HepG2 (cell line): ENCODE results near the gene CPVL. TPM values are rescaled to one million over a fixed set of nuclear protein-coding genes. Genes with fewer than 3 reads are reported as not detected.

Experiments
- JARID2 ChIP-seq: sonication (generic); formaldehyde crosslinking; IDR thresholded peaks from 2 replicates; pipeline ENCODE4 v1.8.1; 2023; ENCODE audit warnings: missing genetic modification reagents, inconsistent platforms; ENCODE audit not compliant: insufficient replicate concordance
- NFRKB ChIP-seq: fragments of 450-650 bp; IDR thresholded peaks from 2 replicates; pipeline ENCODE4 v1.6.1; 2017
- NR2F2 ChIP-seq: IDR thresholded peaks from 2 replicates; pipeline ENCODE4 v1.6.1; 2012; ENCODE audit warnings: low read depth, inconsistent platforms, borderline replicate concordance
- ZNF337 ChIP-seq: sonication (generic); formaldehyde crosslinking; IDR thresholded peaks from 2 replicates; pipeline ENCODE4 v1.5.1; 2020; ENCODE audit warnings: missing genetic modification reagents, low read depth, mild to moderate bottlenecking, borderline replicate concordance
- polyA plus RNA-seq, 8 experiments: library from polyadenylated mRNA; depleted of rRNA in 3 of 8; stranded (reverse) in 7 of 8; unstranded in 1 of 8; fragments of >200 nt; fragmentation: Illumina TruSeq in 4 of 8; extraction: Trizol in 4 of 8; gene quantifications; 2 replicates each; pipeline versions ENCODE4 v1.2.1 to v1.2.3, GENCODE V29; 2011 to 2016; ENCODE audit warnings: low read depth in 4 of 8, missing spikeins in 1 of 8, mixed read lengths in 1 of 8; ENCODE audit not compliant: insufficient read depth in 1 of 8
- total RNA-seq, 5 experiments: library from RNA; depleted of rRNA; stranded (reverse); fragments of >200 nt; fragmentation: Illumina TruSeq; extraction: Trizol; gene quantifications; 2 replicates each; pipeline ENCODE4 v1.2.3, GENCODE V29; 2016; ENCODE audit warnings: low read depth in 1 of 5
- TF ChIP-seq, protein P1 (sequence below): IDR thresholded peaks from 2 replicates; pipeline ENCODE4 v1.6.1; 2016; ENCODE audit warnings: low read depth, missing genetic modification reagents, missing compliant biosample characterization
- TF ChIP-seq, protein P2 (sequence below): sonication (generic); formaldehyde crosslinking; IDR thresholded peaks from 2 replicates; pipeline ENCODE4 v1.5.1; 2020; ENCODE audit warnings: mild to moderate bottlenecking, moderate library complexity, missing genetic modification reagents

Gene CPVL
- total and polyA plus RNA-seq, 2 of the 13 experiments (the other 11 are each of a cell fraction or from before 2014, with no cell fraction given) = 59.2 to 294 TPM

DNA sequence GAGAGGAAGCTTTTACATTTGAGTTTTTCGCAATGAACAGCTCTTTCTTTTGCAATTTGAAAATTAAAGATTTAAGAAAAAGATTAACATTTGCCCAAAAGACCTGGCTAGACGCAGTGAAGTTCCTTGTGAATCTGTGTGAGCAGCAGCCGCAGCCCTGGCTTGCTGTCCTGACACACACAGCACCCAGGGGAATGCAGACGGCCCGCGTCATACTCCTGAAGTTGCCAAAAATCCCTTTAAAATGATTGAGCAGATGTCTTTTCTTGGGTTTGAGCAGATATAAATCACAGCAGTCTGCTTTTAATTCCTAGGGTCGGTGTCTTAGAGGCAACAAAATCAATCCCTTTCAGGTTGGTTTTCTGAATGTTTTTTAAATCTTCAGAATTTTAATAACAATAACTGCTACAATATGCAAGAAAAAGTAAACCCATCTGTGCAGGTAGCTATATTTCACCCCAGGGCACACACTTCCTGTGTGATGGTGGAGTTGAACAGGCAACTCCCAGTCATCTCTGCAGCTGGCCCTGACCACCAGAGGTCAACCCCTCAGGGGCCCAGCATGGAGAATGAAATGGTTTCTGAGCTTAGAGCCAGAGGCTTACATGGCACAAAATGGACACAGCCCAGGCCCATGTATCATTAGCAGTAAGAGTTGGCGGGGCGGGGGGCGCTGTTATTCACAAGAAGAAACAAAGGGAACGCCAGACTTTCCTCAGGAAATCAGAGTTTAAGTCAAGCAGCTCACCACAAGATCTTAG, 156.0 kb downstream of the CPVL start (continued):
- TF ChIP-seq, protein P1, sequence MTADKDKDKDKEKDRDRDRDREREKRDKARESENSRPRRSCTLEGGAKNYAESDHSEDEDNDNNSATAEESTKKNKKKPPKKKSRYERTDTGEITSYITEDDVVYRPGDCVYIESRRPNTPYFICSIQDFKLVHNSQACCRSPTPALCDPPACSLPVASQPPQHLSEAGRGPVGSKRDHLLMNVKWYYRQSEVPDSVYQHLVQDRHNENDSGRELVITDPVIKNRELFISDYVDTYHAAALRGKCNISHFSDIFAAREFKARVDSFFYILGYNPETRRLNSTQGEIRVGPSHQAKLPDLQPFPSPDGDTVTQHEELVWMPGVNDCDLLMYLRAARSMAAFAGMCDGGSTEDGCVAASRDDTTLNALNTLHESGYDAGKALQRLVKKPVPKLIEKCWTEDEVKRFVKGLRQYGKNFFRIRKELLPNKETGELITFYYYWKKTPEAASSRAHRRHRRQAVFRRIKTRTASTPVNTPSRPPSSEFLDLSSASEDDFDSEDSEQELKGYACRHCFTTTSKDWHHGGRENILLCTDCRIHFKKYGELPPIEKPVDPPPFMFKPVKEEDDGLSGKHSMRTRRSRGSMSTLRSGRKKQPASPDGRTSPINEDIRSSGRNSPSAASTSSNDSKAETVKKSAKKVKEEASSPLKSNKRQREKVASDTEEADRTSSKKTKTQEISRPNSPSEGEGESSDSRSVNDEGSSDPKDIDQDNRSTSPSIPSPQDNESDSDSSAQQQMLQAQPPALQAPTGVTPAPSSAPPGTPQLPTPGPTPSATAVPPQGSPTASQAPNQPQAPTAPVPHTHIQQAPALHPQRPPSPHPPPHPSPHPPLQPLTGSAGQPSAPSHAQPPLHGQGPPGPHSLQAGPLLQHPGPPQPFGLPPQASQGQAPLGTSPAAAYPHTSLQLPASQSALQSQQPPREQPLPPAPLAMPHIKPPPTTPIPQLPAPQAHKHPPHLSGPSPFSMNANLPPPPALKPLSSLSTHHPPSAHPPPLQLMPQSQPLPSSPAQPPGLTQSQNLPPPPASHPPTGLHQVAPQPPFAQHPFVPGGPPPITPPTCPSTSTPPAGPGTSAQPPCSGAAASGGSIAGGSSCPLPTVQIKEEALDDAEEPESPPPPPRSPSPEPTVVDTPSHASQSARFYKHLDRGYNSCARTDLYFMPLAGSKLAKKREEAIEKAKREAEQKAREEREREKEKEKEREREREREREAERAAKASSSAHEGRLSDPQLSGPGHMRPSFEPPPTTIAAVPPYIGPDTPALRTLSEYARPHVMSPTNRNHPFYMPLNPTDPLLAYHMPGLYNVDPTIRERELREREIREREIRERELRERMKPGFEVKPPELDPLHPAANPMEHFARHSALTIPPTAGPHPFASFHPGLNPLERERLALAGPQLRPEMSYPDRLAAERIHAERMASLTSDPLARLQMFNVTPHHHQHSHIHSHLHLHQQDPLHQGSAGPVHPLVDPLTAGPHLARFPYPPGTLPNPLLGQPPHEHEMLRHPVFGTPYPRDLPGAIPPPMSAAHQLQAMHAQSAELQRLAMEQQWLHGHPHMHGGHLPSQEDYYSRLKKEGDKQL (CRISPR knock-in tag) = no peak
- TF ChIP-seq ZNF337 (CRISPR knock-in tag) (no peak), NFRKB (no peak), NR2F2 (no peak), JARID2 (CRISPR knock-in tag) (no peak)
- TF ChIP-seq, protein P2, sequence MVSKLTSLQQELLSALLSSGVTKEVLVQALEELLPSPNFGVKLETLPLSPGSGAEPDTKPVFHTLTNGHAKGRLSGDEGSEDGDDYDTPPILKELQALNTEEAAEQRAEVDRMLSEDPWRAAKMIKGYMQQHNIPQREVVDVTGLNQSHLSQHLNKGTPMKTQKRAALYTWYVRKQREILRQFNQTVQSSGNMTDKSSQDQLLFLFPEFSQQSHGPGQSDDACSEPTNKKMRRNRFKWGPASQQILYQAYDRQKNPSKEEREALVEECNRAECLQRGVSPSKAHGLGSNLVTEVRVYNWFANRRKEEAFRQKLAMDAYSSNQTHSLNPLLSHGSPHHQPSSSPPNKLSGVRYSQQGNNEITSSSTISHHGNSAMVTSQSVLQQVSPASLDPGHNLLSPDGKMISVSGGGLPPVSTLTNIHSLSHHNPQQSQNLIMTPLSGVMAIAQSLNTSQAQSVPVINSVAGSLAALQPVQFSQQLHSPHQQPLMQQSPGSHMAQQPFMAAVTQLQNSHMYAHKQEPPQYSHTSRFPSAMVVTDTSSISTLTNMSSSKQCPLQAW = no peak
